Esophagus squamous epithelium (tissue), 4 donors: ENCODE data around the gene RREB1.

Source experiments
- CTCF ChIP-seq, 6 experiments: fragments of 450-650 bp in 4 of 6; fragments of 200-600 bp in 2 of 6; sonication (generic) in 2 of 6; IDR thresholded peaks; one replicate each; pipeline ENCODE4 v1.5.1; 2016 to 2019; ENCODE audit warnings: antibody characterized with exemption in 6 of 6, mild to moderate bottlenecking in 4 of 6, moderate library complexity in 4 of 6
- POLR2A ChIP-seq, 4 donors: fragments of 450-650 bp; IDR thresholded peaks; one replicate each; pipeline ENCODE4 v1.6.1; 2017; ENCODE audit warnings: antibody characterized with exemption in 4 of 4, mild to moderate bottlenecking in 4 of 4, moderate library complexity in 3 of 4

GRCh38 chr6:7161845-7162244 lies 54.1 kb downstream of the RREB1 start:
- TF ChIP-seq CTCF (IDR thresholded peaks at IDR 0.05) (no peak), POLR2A (IDR thresholded peaks at IDR 0.05) (no peak)
